Upper lobe of right lung (tissue), 1 donor: ENCODE data around the gene NUDT8. TPM values are rescaled to one million over a fixed set of nuclear protein-coding genes. Genes with fewer than 3 reads are reported as not detected.

Experiments
- ATAC-seq: fragments of 200-7000 bp; cut with Tn5 transposase; one replicate; pipeline ENCODE4 v1.9.1; 2020; ENCODE audit warnings: mild to moderate bottlenecking, moderate library complexity
- DNase-seq: peaks from one replicate; pipeline ENCODE4 v3.0.0-alpha.2; 2020
- H3K27ac ChIP-seq: fragments of 200-600 bp; one replicate; pipeline ENCODE4 v1.8.0; 2022
- H3K27me3 ChIP-seq: fragments of 200-600 bp; one replicate; pipeline ENCODE4 v1.8.0; 2022; ENCODE audit warnings: mild to moderate bottlenecking
- H3K36me3 ChIP-seq: fragments of 200-600 bp; one replicate; pipeline ENCODE4 v1.8.0; 2022
- H3K4me1 ChIP-seq: fragments of 200-600 bp; one replicate; pipeline ENCODE4 v1.8.0; 2022
- H3K4me3 ChIP-seq: fragments of 200-600 bp; one replicate; pipeline ENCODE4 v1.8.0; 2022; ENCODE audit warnings: mild to moderate bottlenecking
- H3K9me3 ChIP-seq: fragments of 200-600 bp; one replicate; pipeline ENCODE4 v1.8.0; 2022
- CTCF ChIP-seq: fragments of 200-600 bp; IDR thresholded peaks from one replicate; pipeline ENCODE4 v1.8.0; 2022; ENCODE audit warnings: antibody characterized with exemption
- intact Hi-C: fragments of 100-400 bp; cut with DNase I; formaldehyde crosslinking; loops from one replicate; pipeline ENCODE4 v1.11.0; 2022
- total RNA-seq: library from RNA; stranded (reverse); fragmentation: NEBNext Ultra II Directional; extraction: Animal tissue kit (Norgen Biotek cat#: 25700); gene quantifications from one replicate; pipeline ENCODE4 v1.2.1, GENCODE V29; 2021
- donor health status: DM: no; HTN: yes; CAD: no; lungs with severe emphysema.

Gene NUDT8
- total RNA-seq, 1 donor from 2014 or later, result 12.2 TPM

- no peak for DNase-seq
- intact Hi-C loops, result no loop called here
- H3K27me3 ChIP-seq, result no peaks in the 10 kb centered on the region
These were observed 19.4 kb downstream of the NUDT8 start for GRCh38 chr11:67610302-67610868.

DNA sequence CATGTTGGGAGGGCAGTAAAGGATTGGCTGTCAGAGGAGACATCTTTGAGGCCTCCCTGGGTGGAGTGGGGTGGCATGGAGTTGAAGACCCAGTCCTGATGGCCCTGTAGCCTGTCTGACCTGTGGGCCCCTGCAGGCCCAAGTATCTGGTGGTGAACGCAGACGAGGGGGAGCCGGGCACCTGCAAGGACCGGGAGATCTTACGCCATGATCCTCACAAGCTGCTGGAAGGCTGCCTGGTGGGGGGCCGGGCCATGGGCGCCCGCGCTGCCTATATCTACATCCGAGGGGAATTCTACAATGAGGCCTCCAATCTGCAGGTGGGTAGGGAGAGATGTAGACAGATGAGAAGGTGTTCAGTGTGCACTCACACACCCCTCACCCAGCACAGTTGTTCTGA is 20.4 kb downstream of the NUDT8 start:
- no peak overlapping the region for H3K4me3 ChIP-seq
- H3K4me1 ChIP-seq, result peaks cover 29% of the 10 kb centered on the region
- H3K27me3 ChIP-seq, result no peaks in the 10 kb centered on the region
- H3K9me3 ChIP-seq, result no peaks in the 10 kb centered on the region
- no peak overlapping the region for H3K27ac ChIP-seq
- no peak for ATAC-seq
- no peak for DNase-seq
- peaks cover 43% of the 10 kb centered on the region for H3K36me3 ChIP-seq
- intact Hi-C loops, result no loop called here
- no peak for TF ChIP-seq CTCF

More at GRCh38 chr11:67610302-67610868, 19.4 kb downstream of the NUDT8 start:
- no peak for TF ChIP-seq CTCF
- peaks cover 33% of the 10 kb centered on the region for H3K4me1 ChIP-seq
- H3K27ac ChIP-seq, result no peak overlapping the region
- H3K9me3 ChIP-seq, result no peaks in the 10 kb centered on the region
- H3K36me3 ChIP-seq, result peaks cover 43% of the 10 kb centered on the region
- no peak overlapping the region for H3K4me3 ChIP-seq
- no peak for ATAC-seq

GRCh38 chr11:67608486-67608885 is 21.3 kb downstream of the NUDT8 start:
- no peak for DNase-seq
- intact Hi-C loops, result no loop called here
- no peak for TF ChIP-seq CTCF

DNA sequence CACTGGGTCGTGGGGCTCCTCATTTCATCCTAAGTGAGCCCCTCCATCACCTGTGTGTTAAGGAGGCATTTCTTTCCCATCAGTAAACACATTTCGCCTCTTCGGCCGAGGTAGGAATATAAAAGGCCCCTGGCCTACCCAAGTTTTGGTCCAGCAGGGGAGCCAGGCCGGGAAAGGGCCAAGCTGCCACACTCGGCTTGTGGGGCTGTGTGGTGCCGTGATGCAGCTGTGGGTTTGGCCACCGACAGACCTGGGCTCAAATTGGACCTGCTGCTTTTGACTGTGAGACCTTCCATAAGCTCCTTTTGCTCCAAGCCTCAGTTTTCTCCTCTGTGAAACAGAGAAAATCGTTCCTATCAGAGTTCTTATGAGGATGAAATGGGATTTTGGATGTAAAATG is 22.2 kb downstream of the NUDT8 start:
- DNase-seq (no peak), ATAC-seq (no peak)
- TF ChIP-seq CTCF, result no peak
- Histone ChIP-seq H3K4me1 (peaks cover 20% of the 10 kb centered on the region), H3K4me3 (peak overlapping the region; percentile 99), H3K36me3 (peaks cover 39% of the 10 kb centered on the region), H3K27me3 (no peaks in the 10 kb centered on the region), H3K9me3 (no peaks in the 10 kb centered on the region), H3K27ac (peak overlapping the region; percentile 91)
- intact Hi-C loops, result no loop called here

More at GRCh38 chr11:67608486-67608885, 21.3 kb downstream of the NUDT8 start:
- H3K9me3 ChIP-seq, result no peaks in the 10 kb centered on the region
- peaks cover 43% of the 10 kb centered on the region for H3K36me3 ChIP-seq
- no peaks in the 10 kb centered on the region for H3K27me3 ChIP-seq
- no peak overlapping the region for H3K27ac ChIP-seq
- H3K4me1 ChIP-seq, result peaks cover 23% of the 10 kb centered on the region
- H3K4me3 ChIP-seq, result no peak overlapping the region
- no peak for ATAC-seq

- no peaks in the 10 kb centered on the region for H3K9me3 ChIP-seq
- no peaks in the 10 kb centered on the region for H3K27me3 ChIP-seq
- peaks cover 33% of the 10 kb centered on the region for H3K36me3 ChIP-seq
- H3K4me1 ChIP-seq, result peaks cover 20% of the 10 kb centered on the region
- peak within 1 kb of the TSS; percentile 99 for H3K4me3 ChIP-seq
- ATAC-seq, result peak; percentile 98
- TF ChIP-seq CTCF, result peak; percentile 68
- DNase-seq, result peak; percentile 99
- peak within 1 kb of the TSS; percentile 91 for H3K27ac ChIP-seq
- intact Hi-C loops, result no loop called here
These were observed 23.0 kb downstream of the NUDT8 start, which contains the start of gene NDUFV1 for GRCh38 chr11:67606492-67607295. NDUFV1 (plus strand) TSS chr11:67606936; CDS start chr11:67607005, 69 bp downstream.
